Transverse colon (tissue), 4 donors: ENCODE data around the gene KLHDC7B. TPM values are rescaled to one million over a fixed set of nuclear protein-coding genes. Genes with fewer than 3 reads are reported as not detected.

Experiments used
- DNase-seq: peaks from one replicate; pipeline ENCODE4 v3.0.0-alpha.2; 2019
- H3K27ac ChIP-seq, 4 donors: fragments of 200-600 bp; sonication (generic); 2 replicates each; pipeline ENCODE4 v1.5.1; 2016 to 2018; ENCODE audit warnings: inconsistent platforms in 4 of 4
- H3K27me3 ChIP-seq: fragments of 200-600 bp; sonication (generic); 2 replicates; pipeline ENCODE4 v1.5.1; 2017; ENCODE audit warnings: inconsistent platforms
- H3K36me3 ChIP-seq, 4 donors: fragments of 200-600 bp; sonication (generic); 2 replicates each; pipeline ENCODE4 v1.5.1; 2017 to 2019; ENCODE audit warnings: inconsistent platforms in 4 of 4
- H3K4me1 ChIP-seq, 4 donors: fragments of 200-600 bp; sonication (generic); 2 replicates each; pipeline ENCODE4 v1.5.1; 2017 to 2020; ENCODE audit warnings: inconsistent platforms in 4 of 4
- H3K4me3 ChIP-seq, 4 donors: fragments of 200-600 bp; sonication (generic); 1 replicate in 1 of 4; 2 replicates in 3 of 4; pipeline versions ENCODE4 v1.5.1 to v1.6.1; 2017 to 2019; ENCODE audit warnings: inconsistent platforms in 4 of 4
- H3K9me3 ChIP-seq, 2 donors: fragments of 200-600 bp; sonication (generic); 2 replicates each; pipeline ENCODE4 v1.5.1; 2017 to 2019; ENCODE audit warnings: inconsistent platforms in 2 of 2
- EP300 ChIP-seq: sonication (generic); formaldehyde crosslinking; IDR thresholded peaks from one replicate; pipeline ENCODE4 v1.6.1; 2017; ENCODE audit warnings: antibody characterized with exemption, low read depth
- POLR2A ChIP-seq: fragments of 450-650 bp; IDR thresholded peaks from one replicate; pipeline ENCODE4 v1.6.1; 2016; ENCODE audit warnings: antibody characterized with exemption, mild to moderate bottlenecking, moderate library complexity
- POLR2AphosphoS5 ChIP-seq, 3 donors: sonication (generic); formaldehyde crosslinking; IDR thresholded peaks; one replicate each; pipeline ENCODE4 v1.6.1; 2016; ENCODE audit warnings: antibody characterized with exemption in 3 of 3
- WGBS, 2 donors: methylation state at CpG; one replicate each; pipeline ENCODE4 v1.1.5; 2018; ENCODE audit warnings: low coverage in 1 of 2; 5-methylcytosine and 5-hydroxymethylcytosine counted together
- in situ Hi-C, 4 donors: fragments of 200-750 bp; cut with MboI; loops; one replicate each; pipeline versions ENCODE4 v1.15.0 to v1.15.1; 2017; ENCODE audit warnings: low sequenced_read_pairs in 3 of 4, low pct_ligation_motif_present in 1 of 4, low pct_unique_long_range_greater_than_20kb in 1 of 4
- intact Hi-C: fragments of 100-400 bp; cut with DNase I; formaldehyde crosslinking; loops from one replicate; pipeline ENCODE4 v1.15.1; 2023; ENCODE audit warnings: low total_unique reads
- total RNA-seq, 4 donors: library from RNA; depleted of rRNA; stranded (reverse); fragments of >200 nt; gene quantifications; one replicate each; pipeline ENCODE4 v1.1.0, GENCODE V29; 2016
- TF ChIP-seq, protein P1 (sequence below), 5 experiments: fragments of 200-600 bp in 3 of 5; fragments of 450-650 bp in 2 of 5; sonication (generic) in 3 of 5; IDR thresholded peaks; 1 replicate in 2 of 5; 2 replicates in 3 of 5; pipeline ENCODE4 v1.5.1; 2016 to 2017; ENCODE audit warnings: antibody characterized with exemption in 5 of 5, inconsistent platforms in 3 of 5, mild to moderate bottlenecking in 2 of 5, moderate library complexity in 1 of 5

KLHDC7B gene
- total RNA-seq, 4 donors from 2014 or later, result 0.14 to 1.5 (median 0.32) TPM; not detected in 1

DNA sequence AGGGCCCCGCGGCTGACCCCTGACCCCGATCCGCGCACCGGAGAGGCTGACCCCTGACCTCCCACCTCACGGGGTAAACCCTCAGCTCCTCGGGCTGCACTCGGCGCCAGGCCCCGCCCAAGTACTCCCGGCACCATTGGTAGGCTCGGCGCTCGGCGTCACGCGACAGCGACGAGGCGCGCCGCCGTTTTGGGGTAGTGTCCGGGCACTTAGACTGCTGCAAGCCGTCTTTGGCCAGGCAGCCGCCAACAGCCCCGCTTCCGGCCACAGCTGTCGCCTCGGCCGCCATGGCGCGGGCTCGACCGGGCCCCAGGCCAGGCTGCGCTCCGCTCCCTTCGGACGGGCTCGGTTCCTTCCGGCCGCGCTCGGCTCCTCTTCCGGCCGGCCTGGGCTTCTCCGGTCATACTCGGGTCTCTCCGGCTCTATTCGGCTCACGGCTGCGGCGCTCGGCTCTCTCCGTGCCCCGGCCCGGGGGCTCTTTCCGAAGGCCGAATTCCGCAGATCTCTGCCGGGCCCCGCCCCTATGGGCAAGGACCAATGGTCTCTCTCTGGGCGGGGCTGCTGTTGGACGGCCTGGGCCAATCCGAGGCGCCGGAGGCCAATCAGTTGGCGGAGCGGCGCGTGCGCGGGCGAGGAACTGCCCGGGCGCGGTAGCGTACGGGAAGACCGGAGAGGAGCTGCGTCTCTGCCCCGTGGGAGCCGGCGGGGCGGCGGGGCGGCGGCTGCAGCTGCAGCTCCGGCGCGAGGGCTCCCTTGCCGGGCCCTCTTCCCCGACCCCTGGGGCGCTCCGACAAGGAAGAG is 37.0 kb downstream of the KLHDC7B start, which contains the start of gene CHKB:
TSS of gene CHKB (minus strand) at position 357 of the 801 bp plus-strand sequence. CDS start at position 289, 68 bp downstream.
- Histone ChIP-seq H3K4me3 (peak within 1 kb of the TSS; percentile 71 to 89 (median 76)), H3K36me3 (no peaks in the 10 kb centered on the region), H3K27ac (peak within 1 kb of the TSS; percentile 99), H3K27me3 (no peaks in the 10 kb centered on the region), H3K4me1 (peaks cover 15 to 31% (median 23%) of the 10 kb centered on the region in 4 donors), H3K9me3 (no peaks in the 10 kb centered on the region)
- in situ Hi-C loops (no loop called here), intact Hi-C loops (no loop called here)
- peak; percentile 99 for DNase-seq
- TF ChIP-seq POLR2A (peak; percentile 86), POLR2AphosphoS5 (IDR thresholded peaks at IDR 0.05) (peak; percentile 74 to 88 (median 88)), EP300 (no peak)
- TF ChIP-seq, protein P1, sequence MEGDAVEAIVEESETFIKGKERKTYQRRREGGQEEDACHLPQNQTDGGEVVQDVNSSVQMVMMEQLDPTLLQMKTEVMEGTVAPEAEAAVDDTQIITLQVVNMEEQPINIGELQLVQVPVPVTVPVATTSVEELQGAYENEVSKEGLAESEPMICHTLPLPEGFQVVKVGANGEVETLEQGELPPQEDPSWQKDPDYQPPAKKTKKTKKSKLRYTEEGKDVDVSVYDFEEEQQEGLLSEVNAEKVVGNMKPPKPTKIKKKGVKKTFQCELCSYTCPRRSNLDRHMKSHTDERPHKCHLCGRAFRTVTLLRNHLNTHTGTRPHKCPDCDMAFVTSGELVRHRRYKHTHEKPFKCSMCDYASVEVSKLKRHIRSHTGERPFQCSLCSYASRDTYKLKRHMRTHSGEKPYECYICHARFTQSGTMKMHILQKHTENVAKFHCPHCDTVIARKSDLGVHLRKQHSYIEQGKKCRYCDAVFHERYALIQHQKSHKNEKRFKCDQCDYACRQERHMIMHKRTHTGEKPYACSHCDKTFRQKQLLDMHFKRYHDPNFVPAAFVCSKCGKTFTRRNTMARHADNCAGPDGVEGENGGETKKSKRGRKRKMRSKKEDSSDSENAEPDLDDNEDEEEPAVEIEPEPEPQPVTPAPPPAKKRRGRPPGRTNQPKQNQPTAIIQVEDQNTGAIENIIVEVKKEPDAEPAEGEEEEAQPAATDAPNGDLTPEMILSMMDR (IDR thresholded peaks at IDR 0.05), result no peak
- WGBS, 2 donors, result 2% methylated on average over 45 of the region's 96 CpGs; no CpG with 5 or more reads in 1 of the 2 donors

GRCh38 chr22:50583294-50583861 is 37.7 kb downstream of the KLHDC7B start:
- peaks cover 15 to 27% (median 19%) of the 10 kb centered on the region in 4 donors for H3K4me1 ChIP-seq
- WGBS, 2 donors, result 9% methylated on average over 34 of the region's 37 CpGs; no CpG with 5 or more reads in 1 of the 2 donors
- peak overlapping the region; percentile 52 to 89 (median 73) for H3K4me3 ChIP-seq
- H3K36me3 ChIP-seq, result no peaks in the 10 kb centered on the region
- TF ChIP-seq POLR2AphosphoS5 (IDR thresholded peaks at IDR 0.05) (no peak), EP300 (no peak), POLR2A (no peak)
- TF ChIP-seq, protein P1 (IDR thresholded peaks at IDR 0.05), result peak in 1 of 5 experiments; percentile 12
- intact Hi-C loops (no loop called here), in situ Hi-C loops (no loop called here)
- no peaks in the 10 kb centered on the region for H3K9me3 ChIP-seq
- no peaks in the 10 kb centered on the region for H3K27me3 ChIP-seq
- peak overlapping the region; percentile 99 for H3K27ac ChIP-seq
- no peak for DNase-seq

DNA sequence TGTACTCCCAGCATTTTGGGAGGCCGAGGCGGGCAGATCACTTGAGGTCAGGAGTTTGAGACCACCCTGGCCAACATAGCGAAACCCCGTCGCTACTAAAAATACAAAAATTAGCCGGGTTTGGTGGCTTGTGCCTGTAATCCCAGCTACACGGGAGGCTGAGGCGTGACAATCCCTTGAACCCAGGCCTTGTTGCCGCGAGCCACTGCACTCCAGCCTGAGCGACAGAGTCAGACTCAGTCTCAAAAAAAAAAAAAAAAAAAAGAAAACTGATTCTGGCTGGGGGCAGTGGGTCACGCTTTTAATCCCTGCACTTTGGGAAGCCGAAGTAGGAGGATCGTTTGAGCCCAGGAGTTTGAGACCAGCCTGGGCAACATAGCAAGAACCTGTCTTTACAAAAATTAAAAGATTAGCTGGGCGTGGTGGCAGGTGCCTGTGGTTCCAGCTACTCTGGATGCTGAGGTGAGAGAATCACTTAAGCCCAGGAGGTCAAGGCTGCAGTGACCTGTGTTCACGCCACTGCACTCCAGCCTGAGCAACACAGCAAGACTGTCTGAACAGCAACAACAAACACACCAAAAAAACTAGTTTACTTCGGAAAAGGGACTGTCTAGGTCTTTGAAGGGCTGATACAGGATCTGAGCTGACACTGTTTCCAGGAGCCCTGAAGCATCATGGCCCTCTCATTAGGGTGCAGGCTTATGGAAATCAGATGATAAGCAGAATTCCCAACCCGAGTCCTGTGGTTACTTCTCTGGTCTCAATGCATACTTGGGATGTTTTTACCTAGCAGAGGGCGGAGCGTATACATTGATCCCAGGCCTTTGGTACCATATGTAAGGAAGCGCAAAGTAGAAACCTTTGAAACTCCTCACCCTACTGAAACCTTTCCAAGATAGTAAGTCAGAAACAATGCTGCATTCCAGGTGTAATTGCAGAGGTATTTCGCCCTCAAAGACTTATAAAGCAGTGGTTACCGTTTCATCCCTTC is 38.7 kb downstream of the KLHDC7B start:
- TF ChIP-seq, protein P1 (IDR thresholded peaks at IDR 0.05), result no peak
- TF ChIP-seq EP300, result no peak
- TF ChIP-seq POLR2A, result no peak
- no peak for TF ChIP-seq POLR2AphosphoS5 (IDR thresholded peaks at IDR 0.05)
- DNase-seq, result no peak
- WGBS, 2 donors, result 93 to 95% methylated on average over 8 to 23 of the region's 23 CpGs
- Histone ChIP-seq H3K27me3 (no peaks in the 10 kb centered on the region), H3K9me3 (no peaks in the 10 kb centered on the region), H3K4me3 (no peak overlapping the region), H3K27ac (no peak overlapping the region), H3K4me1 (peaks cover 9 to 20% (median 16%) of the 10 kb centered on the region in 4 donors), H3K36me3 (no peaks in the 10 kb centered on the region)
- intact Hi-C loops, result no loop called here
- in situ Hi-C loops, result no loop called here
